Ishikawa (cell line): ENCODE data around the gene CRYGD.

ENCODE experiments used
- CEBPB ChIP-seq: IDR thresholded peaks from 2 replicates; pipeline ENCODE4 v1.6.1; 2012
- CREB1 ChIP-seq: IDR thresholded peaks from 2 replicates; pipeline ENCODE4 v1.6.1; 2012; ENCODE audit warnings: low read depth
- EGR1 ChIP-seq: IDR thresholded peaks from 2 replicates; pipeline ENCODE4 v1.6.1; 2012
- EP300 ChIP-seq: IDR thresholded peaks from 2 replicates; pipeline ENCODE4 v1.6.1; 2012; ENCODE audit warnings: borderline replicate concordance
- FOXM1 ChIP-seq: IDR thresholded peaks from 2 replicates; pipeline ENCODE4 v1.6.1; 2012; ENCODE audit warnings: low read depth, borderline replicate concordance
- NFIC ChIP-seq: IDR thresholded peaks from 2 replicates; pipeline ENCODE4 v1.6.1; 2012
- RAD21 ChIP-seq: IDR thresholded peaks from 2 replicates; pipeline ENCODE4 v1.6.1; 2012; ENCODE audit warnings: low read depth
- TAF1 ChIP-seq: IDR thresholded peaks from 2 replicates; pipeline ENCODE4 v1.6.1; 2012; ENCODE audit warnings: low read depth, mild to moderate bottlenecking
- TCF12 ChIP-seq: IDR thresholded peaks from 2 replicates; pipeline ENCODE4 v1.6.1; 2012; ENCODE audit warnings: low read depth
- TEAD4 ChIP-seq: IDR thresholded peaks from 2 replicates; pipeline ENCODE4 v1.6.1; 2012
- YY1 ChIP-seq: IDR thresholded peaks from 2 replicates; pipeline ENCODE4 v1.6.1; 2012; ENCODE audit warnings: low read depth
- ZBTB7A ChIP-seq: IDR thresholded peaks from 2 replicates; pipeline ENCODE4 v1.6.1; 2012; ENCODE audit warnings: low read depth
- TF ChIP-seq, protein P1 (sequence below): IDR thresholded peaks from 2 replicates; pipeline ENCODE4 v1.6.1; 2012
- TF ChIP-seq, protein P2 (sequence below): IDR thresholded peaks from 2 replicates; pipeline ENCODE4 v1.6.1; 2012
- TF ChIP-seq, protein P3 (sequence below): IDR thresholded peaks from 2 replicates; pipeline ENCODE4 v1.6.1; 2012; ENCODE audit warnings: low read depth, mild to moderate bottlenecking

CRYGD gene

DNA sequence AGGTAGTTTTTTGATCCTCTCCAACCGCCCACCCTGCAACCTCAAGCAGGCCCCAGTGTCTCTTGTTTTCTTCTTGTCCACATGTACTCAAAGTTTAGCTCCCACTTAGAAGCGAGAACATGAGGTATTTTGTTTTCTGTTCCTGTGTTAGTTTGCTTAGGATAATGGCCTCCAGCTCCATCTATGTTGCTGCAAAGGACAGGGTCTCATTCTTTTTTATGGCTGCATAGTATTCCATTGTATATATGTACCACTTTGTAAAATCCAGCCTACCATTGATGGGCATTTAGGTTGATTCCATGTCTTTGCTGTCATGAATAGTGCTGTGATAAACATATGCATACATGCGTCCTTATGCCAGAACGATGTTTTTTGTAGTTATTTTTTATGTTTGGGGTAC, 2.8 kb upstream of the CRYGD start:
- no peak for TF ChIP-seq CREB1
- no peak for TF ChIP-seq EGR1
- no peak for TF ChIP-seq TEAD4
- no peak for TF ChIP-seq CEBPB
- no peak for TF ChIP-seq FOXM1
- TF ChIP-seq, protein P1, sequence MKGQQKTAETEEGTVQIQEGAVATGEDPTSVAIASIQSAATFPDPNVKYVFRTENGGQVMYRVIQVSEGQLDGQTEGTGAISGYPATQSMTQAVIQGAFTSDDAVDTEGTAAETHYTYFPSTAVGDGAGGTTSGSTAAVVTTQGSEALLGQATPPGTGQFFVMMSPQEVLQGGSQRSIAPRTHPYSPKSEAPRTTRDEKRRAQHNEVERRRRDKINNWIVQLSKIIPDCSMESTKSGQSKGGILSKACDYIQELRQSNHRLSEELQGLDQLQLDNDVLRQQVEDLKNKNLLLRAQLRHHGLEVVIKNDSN = no peak
- no peak for TF ChIP-seq NFIC
- TF ChIP-seq EP300 = no peak

DNA sequence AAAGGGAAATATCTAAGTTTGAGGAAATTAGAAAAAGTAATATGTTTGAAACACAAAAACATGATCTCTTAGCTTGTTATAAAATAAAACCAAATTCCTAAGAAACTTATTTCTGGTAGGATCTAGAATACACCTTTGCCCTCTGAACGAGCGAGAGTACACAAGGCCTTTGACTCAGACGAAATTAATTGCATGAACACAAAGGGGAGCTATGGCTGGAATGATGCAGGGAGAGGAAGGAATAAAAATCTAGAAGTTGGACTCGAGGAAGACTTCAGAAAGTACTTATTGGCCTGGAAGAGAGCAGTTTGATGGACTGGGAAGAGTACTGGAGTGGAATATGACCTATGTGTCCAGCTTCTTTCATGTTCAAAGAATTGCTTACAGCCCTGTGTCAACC, 927 bp upstream of the CRYGD start:
- TF ChIP-seq YY1 (no peak), CEBPB (no peak), NFIC (no peak), RAD21 (no peak), CREB1 (no peak), EGR1 (no peak), TAF1 (no peak), TCF12 (no peak)
- TF ChIP-seq, protein P2, sequence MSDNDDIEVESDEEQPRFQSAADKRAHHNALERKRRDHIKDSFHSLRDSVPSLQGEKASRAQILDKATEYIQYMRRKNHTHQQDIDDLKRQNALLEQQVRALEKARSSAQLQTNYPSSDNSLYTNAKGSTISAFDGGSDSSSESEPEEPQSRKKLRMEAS = no peak
- TF ChIP-seq, protein P3, sequence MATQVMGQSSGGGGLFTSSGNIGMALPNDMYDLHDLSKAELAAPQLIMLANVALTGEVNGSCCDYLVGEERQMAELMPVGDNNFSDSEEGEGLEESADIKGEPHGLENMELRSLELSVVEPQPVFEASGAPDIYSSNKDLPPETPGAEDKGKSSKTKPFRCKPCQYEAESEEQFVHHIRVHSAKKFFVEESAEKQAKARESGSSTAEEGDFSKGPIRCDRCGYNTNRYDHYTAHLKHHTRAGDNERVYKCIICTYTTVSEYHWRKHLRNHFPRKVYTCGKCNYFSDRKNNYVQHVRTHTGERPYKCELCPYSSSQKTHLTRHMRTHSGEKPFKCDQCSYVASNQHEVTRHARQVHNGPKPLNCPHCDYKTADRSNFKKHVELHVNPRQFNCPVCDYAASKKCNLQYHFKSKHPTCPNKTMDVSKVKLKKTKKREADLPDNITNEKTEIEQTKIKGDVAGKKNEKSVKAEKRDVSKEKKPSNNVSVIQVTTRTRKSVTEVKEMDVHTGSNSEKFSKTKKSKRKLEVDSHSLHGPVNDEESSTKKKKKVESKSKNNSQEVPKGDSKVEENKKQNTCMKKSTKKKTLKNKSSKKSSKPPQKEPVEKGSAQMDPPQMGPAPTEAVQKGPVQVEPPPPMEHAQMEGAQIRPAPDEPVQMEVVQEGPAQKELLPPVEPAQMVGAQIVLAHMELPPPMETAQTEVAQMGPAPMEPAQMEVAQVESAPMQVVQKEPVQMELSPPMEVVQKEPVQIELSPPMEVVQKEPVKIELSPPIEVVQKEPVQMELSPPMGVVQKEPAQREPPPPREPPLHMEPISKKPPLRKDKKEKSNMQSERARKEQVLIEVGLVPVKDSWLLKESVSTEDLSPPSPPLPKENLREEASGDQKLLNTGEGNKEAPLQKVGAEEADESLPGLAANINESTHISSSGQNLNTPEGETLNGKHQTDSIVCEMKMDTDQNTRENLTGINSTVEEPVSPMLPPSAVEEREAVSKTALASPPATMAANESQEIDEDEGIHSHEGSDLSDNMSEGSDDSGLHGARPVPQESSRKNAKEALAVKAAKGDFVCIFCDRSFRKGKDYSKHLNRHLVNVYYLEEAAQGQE = no peak
- TF ChIP-seq, protein P1 = no peak

DNA sequence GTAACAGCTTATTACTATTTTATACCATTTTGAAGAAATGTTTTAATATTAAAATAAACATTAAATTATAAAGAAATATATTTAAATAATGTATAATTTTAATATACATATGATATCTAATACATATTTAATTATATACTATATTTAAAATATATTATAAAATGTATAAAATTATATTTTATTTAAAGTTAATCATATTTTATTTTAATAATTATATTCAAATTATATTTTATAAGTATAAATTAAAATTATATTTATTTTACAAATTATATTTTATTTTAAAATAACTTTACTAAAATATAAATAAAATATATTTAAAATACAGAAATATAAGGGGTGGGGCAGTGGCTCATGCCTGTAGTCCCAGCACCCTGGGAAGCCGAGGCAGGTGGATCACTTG, 2.1 kb downstream of the CRYGD start:
- TF ChIP-seq TEAD4 = no peak

DNA sequence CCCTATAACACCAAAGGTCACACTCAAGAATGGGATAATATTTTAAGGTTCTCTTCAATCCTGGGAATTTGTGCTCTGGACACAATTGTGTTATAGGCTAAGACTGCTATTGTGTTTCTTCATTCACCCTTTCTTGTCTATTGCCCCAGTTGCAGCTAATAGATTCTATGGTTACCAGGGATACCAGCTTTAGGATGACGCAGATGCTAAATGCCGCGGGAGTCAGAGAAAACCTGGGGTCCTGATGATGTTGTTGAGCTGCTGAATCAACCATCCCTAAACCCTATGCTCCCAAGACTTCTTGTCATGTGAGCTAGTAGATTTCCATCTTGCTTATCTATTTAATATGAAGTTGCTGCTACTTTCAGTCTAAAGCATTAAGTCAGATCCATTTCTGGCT, 5.4 kb downstream of the CRYGD start:
- TF ChIP-seq RAD21 = no peak
- no peak for TF ChIP-seq EGR1
- TF ChIP-seq, protein P1 = no peak
- TF ChIP-seq TCF12 = no peak
- no peak for TF ChIP-seq TEAD4
- no peak for TF ChIP-seq ZBTB7A
- TF ChIP-seq, protein P3 = no peak
- TF ChIP-seq YY1 = no peak
- TF ChIP-seq CREB1 = no peak
- TF ChIP-seq NFIC = no peak
- no peak for TF ChIP-seq TAF1
- TF ChIP-seq, protein P2 = no peak
- TF ChIP-seq FOXM1 = no peak
- no peak for TF ChIP-seq EP300
- TF ChIP-seq CEBPB = no peak

DNA sequence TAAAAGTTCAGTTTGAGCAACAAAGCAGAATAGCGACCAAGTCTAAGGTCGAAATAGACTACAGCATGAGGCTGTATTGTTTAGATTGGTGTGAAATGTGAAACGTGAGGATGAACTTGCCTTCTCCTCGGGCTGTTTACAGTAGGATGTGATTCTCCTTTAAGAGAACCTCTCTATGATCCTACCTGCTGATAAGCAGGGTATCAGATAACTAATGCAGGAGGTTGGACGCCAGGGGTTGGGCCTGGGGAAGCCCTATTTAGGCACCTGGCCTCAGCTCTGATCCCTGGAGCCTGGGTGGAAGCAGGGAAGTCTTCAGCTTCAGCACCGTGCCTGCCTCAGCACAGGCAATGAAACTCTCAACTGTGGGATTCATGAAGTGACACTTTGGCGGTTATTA, 11.4 kb downstream of the CRYGD start:
- TF ChIP-seq CEBPB = no peak
- no peak for TF ChIP-seq TEAD4
- TF ChIP-seq TCF12 = no peak
- no peak for TF ChIP-seq EP300
- no peak for TF ChIP-seq FOXM1
- TF ChIP-seq RAD21 = no peak
- TF ChIP-seq YY1 = no peak
- no peak for TF ChIP-seq ZBTB7A
- TF ChIP-seq NFIC = no peak
- TF ChIP-seq, protein P1 = no peak
- TF ChIP-seq CREB1 = no peak
- TF ChIP-seq EGR1 = no peak
- TF ChIP-seq, protein P2 = no peak
- TF ChIP-seq, protein P3 = no peak
- TF ChIP-seq TAF1 = no peak
